ENCODE data around the gene TBC1D2B.
"Not testable (repeated sequence)": the region's sequence is repeated elsewhere in the genome, so short reads cannot be mapped to it uniquely, and the experiment has no call there.

Gene TBC1D2B

GRCh38 chr15:78002996-78003395 lies 74.5 kb downstream of the TBC1D2B start:
- no peak for DNase-seq (ENCODE audit: low spot score)

GRCh38 chr15:78001656-78002055 lies 75.9 kb downstream of the TBC1D2B start:
- DNase-seq (ENCODE audit: low spot score) = no peak

- no peak for DNase-seq (ENCODE audit: low spot score)
Measured at GRCh38 chr15:78000927-78001249, 76.6 kb downstream of the TBC1D2B start.

- peak; percentile 21 for DNase-seq (ENCODE audit: low spot score)
Measured at GRCh38 chr15:78000091-78000926, 77.2 kb downstream of the TBC1D2B start.

- no peak for DNase-seq (ENCODE audit: low spot score)
Measured at GRCh38 chr15:77999486-77999885, 78.0 kb downstream of the TBC1D2B start.

GRCh38 chr15:77998592-77998991 lies 78.9 kb downstream of the TBC1D2B start:
- DNase-seq (ENCODE audit: low spot score) = no peak

- not testable (repeated sequence) for DNase-seq (ENCODE audit: low spot score)
Measured at GRCh38 chr15:77997761-77998554, 79.6 kb downstream of the TBC1D2B start.

- not testable (repeated sequence) for DNase-seq (ENCODE audit: low spot score)
Measured at GRCh38 chr15:77997221-77997620, 80.3 kb downstream of the TBC1D2B start.

- DNase-seq (ENCODE audit: low spot score) = not testable (repeated sequence)
Measured at GRCh38 chr15:77996713-77997171, 80.8 kb downstream of the TBC1D2B start.

- not testable (repeated sequence) for DNase-seq (ENCODE audit: low spot score)
Measured at GRCh38 chr15:77996226-77996625, 81.3 kb downstream of the TBC1D2B start.

- DNase-seq (ENCODE audit: low spot score) = not testable (repeated sequence)
Measured at GRCh38 chr15:77995537-77995918, 82.0 kb downstream of the TBC1D2B start.

GRCh38 chr15:77994893-77995536 lies 82.5 kb downstream of the TBC1D2B start:
- peak; percentile 27 for DNase-seq (ENCODE audit: low spot score)

- DNase-seq (ENCODE audit: low spot score) = peak; percentile 42
Measured at GRCh38 chr15:77993970-77994693, 83.4 kb downstream of the TBC1D2B start.

GRCh38 chr15:77993374-77993911 lies 84.1 kb downstream of the TBC1D2B start:
- DNase-seq (ENCODE audit: low spot score) = no peak

- DNase-seq (ENCODE audit: low spot score) = no peak
Measured at GRCh38 chr15:77992356-77993222, 84.9 kb downstream of the TBC1D2B start.

GRCh38 chr15:77991658-77992201 lies 85.8 kb downstream of the TBC1D2B start:
- DNase-seq (ENCODE audit: low spot score) = not testable (repeated sequence)

GRCh38 chr15:77991029-77991406 lies 86.5 kb downstream of the TBC1D2B start:
- DNase-seq (ENCODE audit: low spot score) = no peak

GRCh38 chr15:77989296-77990143 lies 88.0 kb downstream of the TBC1D2B start:
- no peak for DNase-seq (ENCODE audit: low spot score)

Data from RKO (cell line).